GM18907 (cell line): Measurements from ENCODE around the gene LAMB1.
"Not testable (repeated sequence)": the region's sequence is repeated elsewhere in the genome, so short reads cannot be mapped to it uniquely, and the experiment has no call there.

ENCODE experiments used
- ATAC-seq: cut with Tn5 transposase; IDR thresholded peaks from one replicate; pipeline ENCODE4 v1.9.1; 2021; ENCODE audit warnings: mild to moderate bottlenecking, moderate library complexity; ENCODE audit not compliant: unreplicated experiment

Gene LAMB1

DNA sequence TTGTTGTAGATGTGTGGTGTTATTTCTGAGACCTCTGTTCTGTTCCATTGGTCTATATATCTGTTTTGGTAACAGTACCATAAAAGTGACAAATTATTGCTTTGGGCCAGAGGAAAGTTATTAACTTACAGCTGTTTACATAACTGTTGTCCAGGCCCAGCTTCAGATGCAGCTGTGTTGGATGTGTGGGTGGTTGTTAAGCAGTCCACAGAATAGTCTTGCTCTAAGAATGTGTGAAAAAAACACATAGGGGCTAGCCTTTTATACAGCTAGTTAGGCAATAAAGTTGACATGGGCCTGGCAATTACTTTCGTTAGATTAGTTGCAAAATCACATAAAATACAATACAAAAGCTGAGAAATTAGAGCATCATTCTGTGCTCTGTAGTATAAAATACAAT, 80.1 kb downstream of the LAMB1 start:
- no peak for ATAC-seq

DNA sequence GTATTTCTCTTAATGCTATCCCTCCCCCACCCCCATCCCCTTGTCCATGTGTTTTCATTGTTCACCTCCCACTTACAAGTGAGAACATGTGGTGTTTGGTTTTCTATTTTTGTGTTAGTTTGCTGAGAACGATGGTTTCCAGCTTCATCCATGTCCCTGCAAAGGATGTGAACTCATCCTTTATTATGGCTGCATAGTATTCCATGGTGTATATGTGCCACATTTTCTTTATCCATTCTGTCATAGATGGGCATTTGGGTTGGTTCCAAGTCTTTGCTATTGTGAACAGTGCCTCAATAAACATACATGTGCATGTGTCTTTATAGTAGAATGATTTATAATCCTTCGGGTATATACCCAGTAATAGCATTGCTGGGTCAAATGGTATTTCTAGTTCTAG, 81.1 kb downstream of the LAMB1 start:
- ATAC-seq: not testable (repeated sequence)

DNA sequence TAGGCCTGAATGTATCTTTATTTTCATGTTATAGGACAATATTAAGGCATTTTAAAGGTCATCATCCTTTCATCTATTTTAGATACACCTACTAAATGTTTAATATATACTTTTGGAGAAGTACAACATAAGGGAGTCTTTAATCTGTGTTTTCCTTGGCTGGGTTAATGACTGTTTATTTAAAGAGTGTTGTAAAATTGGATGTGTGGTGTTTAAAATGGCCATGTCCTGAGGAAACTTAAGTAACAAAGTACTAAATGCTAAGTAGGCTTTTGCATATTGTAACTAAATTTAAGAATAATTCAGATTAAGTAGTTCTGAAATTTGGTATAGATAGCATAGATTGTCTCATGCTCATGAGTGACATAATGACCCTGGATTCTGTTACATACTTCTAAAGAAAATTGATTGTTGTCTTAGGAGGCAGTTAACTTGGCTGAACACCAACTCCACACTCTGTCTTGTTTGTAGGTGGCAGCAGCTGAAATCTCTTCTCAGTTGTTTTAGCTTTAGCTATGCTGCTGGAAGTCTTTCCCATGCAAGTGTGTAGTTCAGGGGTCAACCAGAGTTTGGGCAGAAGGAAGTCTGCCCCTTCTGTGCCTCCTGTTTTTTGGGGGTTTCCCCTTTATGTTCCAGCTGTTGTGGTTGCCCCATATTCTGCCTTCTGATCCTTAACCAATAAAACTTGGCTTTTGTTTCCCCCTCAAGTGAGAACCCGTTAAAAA, 82.8 kb downstream of the LAMB1 start:
- peak; percentile 26 for ATAC-seq

DNA sequence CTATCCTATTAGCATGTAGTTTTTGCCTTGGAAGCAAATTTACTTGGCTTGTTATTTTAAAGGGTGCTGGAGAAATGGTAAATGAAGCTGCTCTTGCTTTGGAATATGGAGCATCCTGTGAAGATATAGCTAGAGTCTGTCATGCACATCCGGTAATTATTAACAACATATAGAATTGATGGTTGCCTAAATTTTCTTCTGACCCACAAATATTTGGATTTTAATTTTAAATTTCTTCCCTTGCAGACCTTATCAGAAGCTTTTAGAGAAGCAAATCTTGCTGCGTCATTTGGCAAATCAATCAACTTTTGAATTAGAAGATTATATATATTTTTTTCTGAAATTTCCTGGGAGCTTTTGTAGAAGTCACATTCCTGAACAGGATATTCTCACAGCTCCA, 84.0 kb downstream of the LAMB1 start:
- ATAC-seq: no peak

DNA sequence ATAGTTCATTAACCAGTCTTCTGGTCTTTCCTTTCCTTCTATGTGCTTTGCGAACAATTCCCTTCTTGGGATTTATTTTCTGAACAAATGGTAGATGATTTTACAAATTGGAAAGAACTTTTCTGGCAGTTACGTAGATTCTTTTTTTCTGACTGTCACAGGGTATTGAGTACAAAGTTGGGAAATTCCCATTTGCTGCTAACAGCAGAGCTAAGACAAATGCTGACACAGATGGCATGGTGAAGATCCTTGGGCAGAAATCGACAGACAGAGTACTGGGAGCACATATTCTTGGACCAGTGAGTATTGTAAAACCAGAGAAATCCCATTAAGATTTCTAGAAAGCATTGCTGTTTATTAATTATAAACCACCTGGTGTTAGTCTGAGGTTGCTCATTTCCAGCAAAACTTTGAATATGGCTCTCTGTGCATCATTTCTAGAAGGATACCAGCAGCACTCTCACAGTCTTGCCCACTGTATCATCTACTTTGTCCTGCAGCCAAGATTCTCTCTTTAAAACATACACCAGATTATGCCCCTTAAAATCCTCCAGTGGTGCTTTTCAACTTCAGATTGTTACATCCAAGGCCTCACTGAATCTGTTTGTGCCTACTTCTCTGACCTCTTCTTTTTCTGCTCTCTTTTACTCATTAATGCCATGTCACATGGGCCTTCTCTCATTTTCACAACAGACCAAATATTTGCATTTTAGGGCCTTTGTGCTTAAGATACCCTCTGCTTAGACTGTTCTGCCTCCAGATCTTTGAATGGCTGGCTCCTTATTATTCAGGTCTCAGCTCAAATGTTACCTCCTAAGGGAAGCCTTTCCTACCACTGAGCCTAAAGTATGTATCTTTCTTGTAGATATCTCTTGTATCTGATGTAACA, 85.0 kb downstream of the LAMB1 start:
- peak; percentile 88 for ATAC-seq

DNA sequence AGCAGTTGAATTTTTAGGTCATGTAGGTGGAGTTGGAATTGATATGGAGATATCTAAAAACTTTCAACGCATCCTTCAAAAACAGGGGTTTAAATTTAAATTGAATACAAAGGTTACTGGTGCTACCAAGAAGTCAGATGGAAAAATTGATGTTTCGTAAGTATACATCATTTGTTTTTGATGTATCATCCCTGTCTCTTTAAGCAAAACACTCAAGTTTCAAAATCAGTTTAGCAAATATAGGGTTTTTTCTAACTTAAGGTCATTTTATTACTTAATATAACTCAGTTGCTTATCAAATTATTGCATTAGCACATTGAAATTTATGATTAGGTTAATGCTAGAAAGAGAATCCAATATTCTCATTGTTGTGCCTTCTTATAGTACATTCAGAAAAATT, 87.4 kb downstream of the LAMB1 start:
- no peak for ATAC-seq

DNA sequence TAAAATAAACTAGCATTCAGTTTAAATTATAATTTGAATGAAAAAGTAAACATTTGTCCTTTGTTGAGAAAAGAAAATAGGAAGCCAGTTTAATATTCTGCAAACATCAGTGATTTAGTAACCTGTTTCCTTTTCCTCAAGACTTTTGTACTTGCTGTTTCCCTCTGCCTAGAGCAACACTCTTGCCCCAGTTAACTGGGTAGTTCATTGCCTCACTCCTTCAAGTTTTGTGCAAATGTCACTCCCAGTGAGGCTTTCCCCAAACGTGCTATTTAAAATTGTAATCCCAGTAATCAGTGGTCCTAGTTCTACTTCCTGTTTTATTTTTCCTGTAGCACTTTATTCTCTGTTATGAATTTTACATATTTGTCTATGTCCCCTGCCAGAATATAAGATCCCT, 88.1 kb downstream of the LAMB1 start:
- ATAC-seq: no peak

DNA sequence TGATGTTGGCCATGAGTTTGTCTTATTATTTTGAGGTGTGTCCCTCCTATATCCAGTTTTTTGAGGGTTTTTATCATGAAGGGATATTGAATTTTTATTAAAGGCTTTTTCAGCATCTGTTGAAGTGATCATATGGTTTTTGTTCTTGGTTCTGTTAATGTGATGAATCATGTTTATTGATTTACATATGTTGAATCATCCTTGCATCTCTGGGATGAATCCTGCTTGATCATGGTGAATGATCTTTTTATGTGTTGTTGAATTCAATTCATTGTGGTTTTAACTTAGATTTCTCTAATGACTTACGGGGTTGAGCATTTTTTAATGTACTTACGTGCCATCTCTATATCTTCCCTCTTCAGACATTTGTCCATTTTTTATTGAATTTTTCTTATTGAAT, 89.1 kb downstream of the LAMB1 start:
- no peak for ATAC-seq

DNA sequence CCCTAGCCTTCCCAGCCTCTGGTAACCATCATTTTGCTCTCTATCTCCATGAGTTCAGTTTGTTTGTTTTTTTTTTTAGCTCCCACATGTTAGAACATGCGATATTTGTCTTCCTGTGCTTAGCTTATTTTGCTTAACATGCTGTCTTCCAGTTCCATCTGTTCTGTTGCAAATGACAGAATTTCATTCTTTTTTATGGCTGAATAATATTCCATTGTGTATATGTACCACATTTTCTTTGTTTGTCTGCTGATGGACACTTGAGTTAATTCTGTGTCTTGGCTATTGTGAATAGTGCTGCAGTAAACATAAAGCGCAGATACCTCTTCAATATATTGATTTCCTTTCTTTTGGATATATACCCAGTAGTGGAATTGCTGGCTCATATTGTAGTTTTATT, 91.0 kb downstream of the LAMB1 start:
- no peak for ATAC-seq

DNA sequence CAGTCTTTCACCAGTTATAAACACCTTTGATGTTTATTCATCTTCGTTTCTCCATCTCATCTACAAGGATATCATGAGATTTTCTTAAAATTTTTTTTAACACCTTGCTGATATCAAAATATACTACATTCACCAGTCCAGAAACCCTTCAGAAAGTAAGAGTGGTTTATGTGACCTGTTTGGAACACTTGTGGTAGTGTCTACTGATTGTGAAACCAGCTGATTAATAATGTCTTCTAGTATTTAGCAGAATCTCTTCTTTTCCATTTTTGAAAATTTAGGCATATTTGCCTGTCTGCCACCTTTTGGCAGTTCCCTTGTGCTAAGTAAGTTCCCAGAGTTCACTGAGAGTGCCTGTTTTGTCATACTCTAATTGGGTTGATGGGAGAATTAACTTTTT, 93.5 kb downstream of the LAMB1 start:
- no peak for ATAC-seq

DNA sequence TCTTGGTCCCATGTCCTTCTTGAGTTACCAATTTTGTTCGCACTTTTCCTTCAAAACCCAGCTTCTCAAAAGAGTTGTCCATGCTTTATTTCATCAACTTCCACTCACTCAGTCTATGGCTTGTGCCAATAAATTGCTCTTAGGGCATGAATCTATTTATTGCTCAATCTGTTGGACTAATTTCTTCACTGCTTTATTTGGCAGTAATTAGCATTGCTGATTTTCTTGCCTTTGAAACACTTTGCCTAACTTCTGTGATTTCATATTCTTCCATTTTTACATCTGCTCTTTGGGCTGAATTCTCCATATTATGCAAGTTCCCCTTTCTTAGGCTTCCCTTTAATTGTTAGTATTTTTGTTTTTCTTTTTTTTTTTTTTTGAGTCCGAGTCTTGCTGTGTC, 95.2 kb downstream of the LAMB1 start:
- no peak for ATAC-seq

DNA sequence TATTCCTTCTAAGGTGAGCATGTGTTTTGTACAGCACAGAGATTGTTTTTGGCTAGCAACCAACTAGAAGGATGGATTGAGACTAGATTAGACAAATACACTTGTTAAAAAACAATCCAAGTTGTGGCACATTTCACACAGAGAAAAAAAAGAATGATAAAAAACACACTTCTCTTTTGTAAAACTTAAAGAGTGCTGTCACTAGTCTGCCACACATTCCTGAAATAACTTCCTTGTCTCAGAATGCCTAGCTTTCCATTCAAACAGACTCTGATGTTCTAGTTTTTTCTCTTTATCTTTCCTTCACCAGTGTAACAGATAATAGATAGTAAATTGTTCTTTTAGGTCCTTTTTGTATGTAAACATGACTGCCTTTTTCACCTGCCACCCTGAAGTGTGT, 100.6 kb downstream of the LAMB1 start:
- ATAC-seq: no peak

DNA sequence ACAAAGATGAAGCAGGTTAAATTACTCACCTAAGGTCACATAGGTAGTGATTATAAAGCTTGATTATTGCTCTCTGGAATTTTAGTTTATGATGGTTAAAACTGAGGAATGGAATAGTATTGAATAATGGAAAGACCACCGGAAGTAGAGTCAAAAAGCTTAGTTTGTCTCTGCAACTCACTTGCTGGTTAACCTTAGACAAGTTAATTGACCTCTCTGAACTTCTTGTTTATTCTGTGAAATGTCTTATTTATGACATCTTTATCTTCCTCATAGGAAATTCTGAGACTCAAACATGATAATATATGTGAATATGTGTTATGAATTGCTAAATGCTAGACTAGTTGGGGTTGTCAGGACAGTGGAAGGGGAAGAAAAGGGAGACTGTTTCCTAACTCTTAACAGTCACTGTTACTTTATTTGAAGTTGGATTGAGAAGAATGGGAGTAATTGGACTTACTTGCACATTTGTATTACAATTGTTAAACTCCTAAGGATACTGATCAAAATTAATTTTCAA, 102.4 kb downstream of the LAMB1 start:
- no peak for ATAC-seq

DNA sequence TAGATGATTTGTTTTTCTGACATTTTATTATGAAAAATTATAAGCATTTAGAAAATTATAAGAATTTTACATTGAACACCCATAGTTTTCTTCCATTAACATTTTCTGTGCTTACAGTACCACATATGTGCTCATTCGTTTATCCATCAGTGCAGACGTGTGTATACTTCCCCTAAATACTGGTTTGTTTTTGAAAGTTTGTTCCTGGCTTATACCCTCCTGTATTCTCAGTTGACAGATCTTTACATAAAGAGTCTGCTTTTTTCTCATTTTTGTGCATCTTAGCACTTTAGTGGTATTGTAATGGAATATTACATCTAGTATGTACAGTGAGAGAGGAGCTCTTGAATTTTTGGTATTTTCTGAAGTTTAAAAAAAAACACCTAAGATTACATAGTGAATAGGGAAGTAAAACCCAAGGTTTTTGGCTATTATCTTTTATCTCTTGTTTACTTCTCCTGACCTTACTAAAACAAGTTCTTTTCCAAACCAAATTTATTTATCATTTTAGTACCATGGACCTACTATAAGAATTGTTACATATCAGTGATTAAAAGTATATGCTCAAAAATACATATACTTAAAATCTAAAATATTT, 103.9 kb downstream of the LAMB1 start:
- ATAC-seq: no peak

DNA sequence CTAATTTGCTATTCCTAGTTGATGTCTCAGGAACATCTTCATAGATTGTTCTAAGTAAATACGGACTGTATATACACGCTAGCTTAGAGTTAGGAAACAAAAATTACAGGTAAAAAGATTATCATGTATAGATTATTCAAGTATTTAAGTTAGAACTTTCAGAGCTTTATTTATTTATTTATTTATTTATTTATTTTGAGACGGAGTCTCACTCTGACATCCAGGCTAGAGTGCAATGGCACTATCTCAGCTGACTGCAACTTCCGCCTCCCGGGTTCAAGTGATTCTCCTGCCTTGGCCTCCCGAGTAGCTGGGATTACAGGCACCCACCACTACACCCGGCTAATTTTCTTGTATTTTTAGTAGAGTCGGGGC, 110.6 kb downstream of the LAMB1 start:
- ATAC-seq: not testable (repeated sequence)

DNA sequence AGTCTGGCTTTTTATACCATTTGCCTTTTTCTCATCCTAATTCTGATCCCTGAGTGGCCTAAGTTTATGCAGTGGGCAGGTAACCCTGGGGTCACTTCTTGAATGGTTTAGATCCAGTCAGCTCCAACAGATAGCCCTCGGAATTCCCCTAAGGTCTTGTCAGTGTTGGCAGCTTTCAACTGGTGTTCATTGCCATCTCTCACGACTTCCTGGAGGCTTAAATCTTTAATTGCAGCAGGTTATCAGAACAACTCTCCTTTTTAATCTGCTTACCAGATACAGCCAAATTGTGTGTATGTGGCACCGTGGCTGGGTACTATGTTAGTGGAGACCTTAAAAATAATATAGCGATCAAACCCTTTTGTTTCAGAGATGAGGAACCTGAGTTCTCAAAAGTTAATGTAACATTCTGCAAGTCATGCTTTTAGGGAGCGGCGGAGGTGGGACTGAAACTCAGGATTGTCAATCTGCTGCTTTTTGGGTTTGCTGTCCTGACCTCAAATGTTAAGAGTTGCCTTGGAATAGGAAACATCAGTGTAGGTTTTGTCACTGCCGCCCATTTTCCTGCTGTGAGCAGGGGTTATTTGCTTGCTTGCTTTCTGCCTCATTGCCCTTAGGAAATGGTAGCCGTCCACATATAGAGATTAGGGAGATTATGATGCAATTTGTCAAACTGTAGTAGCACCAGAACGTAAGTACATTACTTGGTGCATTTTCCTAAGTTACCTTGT, 111.2 kb downstream of the LAMB1 start:
- ATAC-seq: peak; percentile 44

DNA sequence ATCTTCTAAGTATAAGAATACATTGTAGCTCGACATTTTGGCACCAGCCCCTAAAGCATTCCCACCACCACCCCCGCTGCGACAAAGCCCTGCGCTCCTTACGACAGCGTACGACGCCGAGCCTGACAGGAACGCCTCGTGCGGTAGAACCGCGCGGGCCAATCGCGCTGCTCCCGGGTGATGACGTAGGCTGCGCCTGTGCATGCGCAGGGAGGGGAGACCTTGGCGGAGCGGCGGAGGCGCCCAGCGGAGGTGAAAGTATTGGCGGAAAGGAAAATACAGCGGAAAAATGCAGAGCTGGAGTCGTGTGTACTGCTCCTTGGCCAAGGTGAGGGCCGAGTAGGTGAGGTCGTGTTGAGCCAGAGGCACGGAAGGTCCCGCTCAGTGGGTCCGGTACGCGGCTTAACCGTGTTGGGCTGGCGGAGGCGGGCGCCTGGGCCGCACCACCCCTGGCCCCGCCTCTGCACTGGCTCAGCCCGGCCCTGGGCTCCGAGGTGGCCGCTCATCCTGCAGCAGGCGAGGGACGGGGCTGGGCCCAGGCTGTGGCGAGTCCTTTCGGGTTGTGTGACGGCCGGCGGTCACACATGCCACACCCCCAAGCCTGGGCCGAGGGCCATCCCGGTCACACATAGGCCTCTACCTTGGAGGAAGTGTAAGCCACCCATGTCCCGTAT, 111.9 kb downstream of the LAMB1 start, which contains the start of gene DLD:
Gene DLD, plus strand, starts transcription at position 222 of the 674 bp plus-strand sequence. Its CDS starts 68 bp downstream, at position 290.
- ATAC-seq: peak; percentile 99

DNA sequence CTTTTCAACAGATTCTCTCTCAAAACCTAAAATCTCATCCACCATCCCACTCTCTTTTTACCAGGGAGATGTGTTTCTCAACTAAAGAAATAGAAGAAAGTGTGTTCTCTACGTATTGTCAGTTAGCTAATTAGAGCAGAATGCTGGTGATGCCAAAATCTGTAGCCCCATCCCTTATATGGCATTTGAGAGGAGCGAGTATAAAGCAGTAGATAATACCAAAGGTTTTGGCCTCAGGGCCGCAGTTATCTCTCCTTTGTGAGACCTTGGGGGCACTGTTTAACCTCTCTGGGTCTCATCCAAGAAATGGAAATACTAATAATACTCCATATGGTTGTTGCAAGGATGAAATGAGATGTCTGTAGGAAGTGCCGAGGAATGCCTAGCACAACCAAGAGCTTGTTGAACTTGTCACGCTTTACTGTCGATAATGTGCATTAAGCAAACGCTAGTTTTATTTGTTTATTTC, 112.4 kb downstream of the LAMB1 start:
- ATAC-seq: peak; percentile 9

DNA sequence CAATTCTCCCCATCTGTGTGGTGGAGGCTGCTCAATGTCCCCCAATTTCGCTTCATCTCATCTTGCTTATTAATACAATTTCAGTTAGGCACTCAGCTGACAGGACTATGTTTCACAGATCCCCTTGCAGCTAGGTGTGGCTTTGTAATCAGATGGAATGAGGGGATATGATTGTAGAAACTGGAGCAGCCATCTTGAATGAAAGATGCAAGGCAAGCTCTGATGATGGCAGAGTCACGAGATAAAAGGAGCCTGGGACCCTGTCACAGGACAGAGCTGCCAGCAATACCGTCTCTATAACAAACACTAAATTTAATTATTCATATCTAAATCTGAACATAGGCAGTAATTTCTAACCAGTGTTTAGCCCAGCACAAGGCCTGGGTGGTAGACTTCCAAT, 113.0 kb downstream of the LAMB1 start:
- no peak for ATAC-seq

DNA sequence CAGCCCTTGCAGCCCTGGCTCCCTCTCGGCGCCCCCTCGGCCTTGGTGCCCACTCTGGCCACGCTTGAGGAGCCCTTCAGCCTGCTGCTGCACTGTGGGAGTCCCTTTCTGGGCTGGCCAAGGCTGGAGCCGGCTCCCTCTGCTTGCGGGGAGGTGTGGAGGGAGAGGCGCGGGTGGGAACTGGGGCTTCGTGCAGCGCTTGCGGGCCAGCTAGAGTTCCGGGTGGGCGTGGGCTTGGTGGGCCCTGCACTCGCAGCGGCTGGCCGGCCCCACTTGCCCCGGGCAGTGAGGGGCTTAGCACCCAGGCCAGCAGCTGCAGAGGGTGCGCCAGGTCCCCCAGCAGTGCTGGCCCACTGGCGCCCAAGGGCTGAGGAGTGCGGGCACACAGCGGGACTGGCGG, 115.1 kb downstream of the LAMB1 start:
- ATAC-seq: not testable (repeated sequence)
